NCI-H146 (cell line): Measurements from ENCODE around the gene PARN.

ENCODE experiments used
- DNase-seq: peaks from one replicate; lab custom pipeline; 2025; lab: John Stamatoyannopoulos, UW

PARN gene

GRCh38 chr16:14529010-14529669, 100.9 kb downstream of the PARN start:
- peak; percentile 78 for DNase-seq

- DNase-seq = no peak
These were observed 101.8 kb downstream of the PARN start for GRCh38 chr16:14528306-14528705.

- no peak for DNase-seq
These were observed 102.5 kb downstream of the PARN start for GRCh38 chr16:14527411-14528044.

GRCh38 chr16:14525596-14525995, 104.5 kb downstream of the PARN start:
- DNase-seq = no peak

- DNase-seq = no peak
These were observed 105.1 kb downstream of the PARN start for GRCh38 chr16:14524979-14525378.

GRCh38 chr16:14523632-14524031, 106.4 kb downstream of the PARN start:
- peak; percentile 36 for DNase-seq

GRCh38 chr16:14522671-14523070, 107.4 kb downstream of the PARN start:
- DNase-seq = no peak

- no peak for DNase-seq
These were observed 109.3 kb downstream of the PARN start for GRCh38 chr16:14520753-14521152.

- no peak for DNase-seq
These were observed 115.1 kb downstream of the PARN start for GRCh38 chr16:14514967-14515366.

GRCh38 chr16:14513389-14514107, 116.5 kb downstream of the PARN start:
- no peak for DNase-seq

- DNase-seq = no peak
These were observed 118.3 kb downstream of the PARN start for GRCh38 chr16:14511800-14512135.

- no peak for DNase-seq
These were observed 118.9 kb downstream of the PARN start for GRCh38 chr16:14510939-14511799.

GRCh38 chr16:14510581-14510938, 119.5 kb downstream of the PARN start:
- DNase-seq = no peak

GRCh38 chr16:14509675-14510132, 120.4 kb downstream of the PARN start:
- no peak for DNase-seq

- no peak for DNase-seq
These were observed 121.0 kb downstream of the PARN start for GRCh38 chr16:14509055-14509454.

GRCh38 chr16:14505846-14506245, 124.2 kb downstream of the PARN start:
- no peak for DNase-seq

GRCh38 chr16:14502932-14503741, 126.9 kb downstream of the PARN start:
- DNase-seq = no peak

GRCh38 chr16:14502256-14502875, 127.7 kb downstream of the PARN start:
- DNase-seq = no peak

GRCh38 chr16:14501331-14502255, 128.5 kb downstream of the PARN start:
- DNase-seq = peak; percentile 42

GRCh38 chr16:14500791-14501190, 129.3 kb downstream of the PARN start:
- no peak for DNase-seq
